ENCODE measurements around the gene FMN2.
A peak's percentile ranks its signal among the peaks of the same experiment; 100 is the strongest.

Gene FMN2

DNA sequence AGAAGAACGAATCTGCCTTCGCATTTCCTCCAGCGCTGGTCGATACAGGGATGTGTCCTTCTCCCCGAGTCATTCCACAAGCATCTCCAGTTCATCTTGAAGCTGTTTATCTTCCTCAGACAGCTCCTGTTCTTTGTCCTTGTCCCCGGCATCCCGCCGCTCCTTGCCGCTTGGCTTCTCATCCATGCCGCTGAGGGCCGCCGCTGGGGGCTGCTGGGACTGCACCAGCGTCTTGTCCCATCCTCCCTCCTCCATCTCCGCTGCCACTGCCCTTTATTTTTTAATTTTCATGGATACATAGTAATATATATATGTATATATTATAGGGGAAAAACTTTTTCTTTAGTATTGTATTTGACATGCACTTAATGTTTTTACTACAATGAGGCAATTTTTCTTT lies 53.4 kb downstream of the FMN2 start:
- no peak for FAIRE-seq

DNA sequence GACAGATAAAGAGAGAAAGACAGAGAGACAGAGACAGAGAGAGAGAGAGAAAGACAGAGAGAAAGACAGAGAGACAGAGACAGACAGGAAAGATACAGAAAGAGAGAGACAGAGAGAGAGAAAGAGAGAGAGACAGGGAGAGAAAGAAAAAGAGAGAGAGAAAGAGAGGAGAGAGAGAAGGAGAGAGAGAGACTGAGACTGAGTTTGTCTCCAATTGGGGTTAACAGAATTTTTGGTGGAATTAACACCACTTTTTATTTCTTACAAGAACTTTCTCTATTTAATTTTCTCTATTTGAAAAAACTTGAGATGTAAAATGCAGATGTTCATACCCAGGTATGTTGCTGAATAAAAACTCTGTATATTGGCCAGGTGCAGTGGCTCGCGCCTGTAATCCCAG lies 56.6 kb downstream of the FMN2 start:
- FAIRE-seq = no peak

DNA sequence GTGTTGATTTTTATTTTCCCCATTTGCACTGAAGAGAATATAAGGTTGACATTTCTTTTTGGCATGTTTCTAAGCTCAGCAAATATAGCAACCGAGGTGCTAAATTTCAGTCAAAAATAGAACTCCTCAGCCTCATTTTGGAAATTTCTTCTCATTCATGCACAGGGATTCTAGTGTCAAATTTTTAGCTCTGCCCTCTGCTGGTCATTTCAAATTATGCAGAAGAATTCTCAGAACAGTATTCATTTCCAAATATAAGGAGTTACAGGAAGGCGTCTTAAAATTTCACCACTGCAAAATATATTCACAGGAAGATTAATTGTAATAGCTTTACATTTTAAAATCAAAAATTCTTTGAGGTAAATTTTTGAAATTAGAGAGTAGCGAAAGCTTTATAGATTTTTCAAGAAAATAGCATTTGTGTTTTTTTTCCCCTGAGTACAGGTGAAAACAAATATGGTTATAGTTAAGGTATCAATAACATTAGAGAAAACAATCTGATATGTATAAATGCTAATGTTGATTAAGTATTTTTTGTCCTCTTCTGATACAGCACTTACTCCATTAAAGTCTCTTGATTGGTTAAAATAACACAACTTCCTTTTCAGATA lies 57.9 kb downstream of the FMN2 start:
- no peak for FAIRE-seq

DNA sequence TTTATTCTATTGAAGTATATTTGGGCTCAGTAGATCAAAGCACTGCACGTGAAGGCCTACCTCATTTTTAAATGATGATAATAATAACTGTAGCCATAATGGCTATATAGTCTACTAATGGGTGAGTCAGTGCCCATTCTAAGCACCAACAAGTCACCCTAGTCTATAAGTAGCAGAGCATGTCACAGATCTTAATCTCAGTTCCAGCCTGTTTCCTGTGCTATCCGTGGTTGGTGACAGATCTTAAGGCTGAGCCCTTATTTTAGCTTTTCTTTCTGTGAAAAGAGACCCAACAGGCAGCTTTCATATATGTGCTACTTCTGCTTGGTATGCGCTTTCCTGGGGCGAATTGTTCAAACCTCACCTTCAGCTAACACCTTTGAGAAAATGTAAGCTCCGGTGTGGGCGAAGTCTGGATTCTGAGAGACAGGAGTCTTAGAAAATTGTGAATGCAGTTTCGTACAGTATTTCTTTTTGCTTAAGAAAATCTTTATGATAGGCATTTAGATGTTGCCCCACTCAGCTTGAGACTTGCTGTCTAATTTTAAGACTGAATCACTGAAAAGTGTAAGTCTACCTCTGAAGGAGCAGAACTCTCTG lies 59.6 kb downstream of the FMN2 start:
- no peak for FAIRE-seq

DNA sequence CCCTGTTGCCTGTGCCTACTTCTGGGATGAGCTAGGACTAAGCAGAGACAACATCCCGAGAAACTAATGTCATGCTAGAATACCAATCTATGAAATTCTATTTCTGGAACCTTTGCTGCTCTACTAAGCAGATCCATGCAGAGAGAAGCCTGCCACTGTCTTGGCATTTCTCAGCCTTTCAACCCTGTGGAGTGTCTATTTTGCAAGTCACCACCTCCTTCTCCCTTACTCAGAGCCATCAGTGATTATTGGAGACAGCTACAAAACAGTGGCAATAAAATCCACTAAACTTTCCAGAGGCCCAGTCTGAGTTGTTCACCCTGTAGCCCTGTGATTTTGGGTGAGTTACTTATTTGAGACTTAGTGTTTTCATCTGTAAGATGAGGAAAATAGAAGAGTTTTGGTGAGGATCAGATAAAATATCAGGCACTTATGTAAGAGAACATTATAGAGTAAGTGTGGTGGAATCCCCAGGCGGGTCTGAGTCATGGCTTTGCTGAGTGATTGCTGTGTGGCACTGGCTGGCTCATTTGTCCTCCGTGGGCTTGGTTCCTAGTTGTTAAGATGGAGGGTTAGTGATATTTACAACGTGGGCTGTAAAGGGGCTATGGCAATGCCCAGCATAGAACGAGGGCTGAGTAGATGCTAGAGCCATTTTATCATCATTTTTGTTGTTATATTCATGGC lies 61.1 kb downstream of the FMN2 start:
- FAIRE-seq = no peak

DNA sequence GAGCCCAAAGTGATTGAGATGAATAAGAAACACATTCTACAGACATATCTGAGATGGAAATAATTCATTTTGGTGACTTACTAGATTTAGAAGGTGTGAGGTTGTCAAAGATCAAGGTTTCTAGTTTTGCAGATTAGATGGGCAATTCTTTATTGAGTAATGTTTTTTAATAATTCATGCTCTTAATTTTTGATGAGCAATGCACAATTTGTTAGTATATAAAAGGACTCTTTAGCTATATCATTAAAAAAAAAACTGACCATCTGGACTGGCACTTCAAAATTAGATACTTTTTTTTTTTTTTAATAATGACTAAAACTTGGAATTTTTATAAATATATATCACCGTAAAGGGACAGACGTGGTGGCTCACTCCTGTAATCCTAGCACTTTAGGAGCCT lies 63.9 kb downstream of the FMN2 start:
- no peak for FAIRE-seq

DNA sequence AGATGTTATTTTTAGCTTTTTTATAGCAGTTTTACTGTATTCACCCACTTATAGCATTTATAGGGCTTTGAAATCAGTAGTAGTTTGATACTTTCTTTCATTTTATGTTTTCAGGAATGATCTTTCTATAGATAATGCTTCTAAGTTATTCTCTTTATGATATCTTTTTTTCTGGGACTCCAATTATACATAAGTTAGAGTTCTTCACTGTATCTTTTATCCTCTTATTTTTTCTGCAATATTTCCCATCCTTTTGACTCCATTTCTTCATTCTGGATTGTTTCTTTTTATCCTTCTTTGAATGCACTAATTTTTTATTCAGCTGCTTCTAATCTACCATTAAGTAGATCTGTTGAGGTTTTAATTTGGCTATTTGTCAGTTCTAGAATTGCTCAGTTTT lies 73.1 kb downstream of the FMN2 start:
- no peak for FAIRE-seq

DNA sequence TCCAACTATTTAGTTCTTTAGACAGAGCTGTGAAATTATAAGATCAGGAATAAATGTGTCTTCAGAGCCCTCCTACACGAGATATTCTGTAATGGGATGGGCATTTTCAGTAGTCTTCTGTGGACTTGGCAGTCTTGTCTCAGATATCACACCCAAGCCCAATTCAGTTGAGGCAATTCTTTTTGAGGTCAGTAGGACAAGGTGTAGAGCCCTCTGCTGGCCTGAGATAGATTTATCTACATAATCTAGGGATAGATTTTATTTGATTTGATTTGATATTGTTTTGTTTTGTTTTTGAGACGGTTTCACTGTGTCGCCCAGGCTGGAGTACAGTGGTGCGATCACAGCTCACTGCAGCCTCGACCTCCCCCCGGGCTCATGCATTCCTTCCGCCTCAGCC lies 77.5 kb downstream of the FMN2 start:
- no peak for FAIRE-seq

DNA sequence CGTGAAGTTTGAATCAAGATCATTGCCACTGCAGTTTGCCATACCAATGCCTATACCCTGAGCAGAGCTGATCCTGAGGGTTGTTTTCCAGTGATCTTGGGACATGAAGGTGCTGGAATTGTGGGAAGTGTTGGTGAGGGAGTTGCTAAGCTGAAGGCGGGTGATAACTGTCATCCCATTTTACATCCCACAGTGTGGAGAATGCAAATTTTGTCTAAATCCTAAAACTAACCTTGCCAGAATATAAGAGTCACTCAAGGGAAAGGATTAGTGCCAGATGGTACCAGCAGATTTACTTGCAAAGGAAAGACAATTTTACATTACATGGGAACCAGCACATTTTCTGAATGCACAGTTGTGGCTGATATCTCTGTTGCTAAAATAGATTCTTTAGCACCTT lies 78.6 kb downstream of the FMN2 start:
- FAIRE-seq = no peak

DNA sequence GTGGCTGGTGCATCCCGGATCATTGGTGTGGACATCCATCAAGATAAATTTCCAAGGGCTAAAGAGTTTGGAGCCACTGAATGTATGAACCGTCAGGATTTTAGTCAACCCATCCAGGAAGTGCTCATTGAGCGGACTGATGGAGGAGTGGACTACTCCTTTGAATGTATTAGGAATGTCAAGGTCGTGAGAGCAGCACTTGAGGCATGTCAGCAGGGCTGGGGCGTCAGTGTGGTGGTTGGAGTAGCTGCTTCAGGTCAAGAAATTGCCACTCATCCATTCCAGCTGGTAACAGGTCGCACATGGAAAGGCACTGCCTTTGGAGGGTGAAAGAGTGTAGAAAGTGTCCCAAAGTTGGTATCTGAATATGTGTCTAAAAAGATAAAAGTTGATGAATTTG lies 79.1 kb downstream of the FMN2 start:
- FAIRE-seq = no peak

GRCh38 chr1:240171907-240172306 lies 80.2 kb downstream of the FMN2 start:
- no peak for FAIRE-seq

GRCh38 chr1:240173836-240174235 lies 82.2 kb downstream of the FMN2 start:
- FAIRE-seq = no peak

- FAIRE-seq = no peak
Measured at GRCh38 chr1:240174734-240175133, 83.1 kb downstream of the FMN2 start.

GRCh38 chr1:240178366-240178765 lies 86.7 kb downstream of the FMN2 start:
- no peak for FAIRE-seq

- peak; percentile 98 for FAIRE-seq
Measured at GRCh38 chr1:240184682-240185081, 93.0 kb downstream of the FMN2 start.

GRCh38 chr1:240188139-240188538 lies 96.5 kb downstream of the FMN2 start:
- FAIRE-seq = no peak

GRCh38 chr1:240189386-240189989 lies 97.8 kb downstream of the FMN2 start:
- FAIRE-seq = no peak

- FAIRE-seq = no peak
Measured at GRCh38 chr1:240190881-240191401, 99.3 kb downstream of the FMN2 start.

DNA sequence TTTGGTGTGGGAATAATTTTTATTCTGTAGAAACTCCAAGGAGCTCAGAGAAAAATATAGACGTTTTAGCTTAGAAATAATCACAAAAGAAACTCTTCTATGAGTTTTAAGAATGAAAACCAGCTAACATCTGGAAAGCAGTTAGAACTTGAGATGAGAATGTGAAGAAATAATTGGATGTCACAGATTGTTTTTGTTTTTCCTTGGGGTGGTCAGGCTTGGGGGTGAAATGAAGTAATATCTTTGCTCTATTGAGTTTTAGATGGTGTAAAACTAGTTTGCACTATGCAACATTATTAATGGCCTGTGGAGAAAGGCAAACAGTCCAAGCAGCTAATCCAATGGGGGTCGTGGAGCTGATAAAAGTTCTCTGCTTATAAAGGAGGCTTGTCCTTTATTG lies 101.2 kb downstream of the FMN2 start:
- no peak for FAIRE-seq

DNA sequence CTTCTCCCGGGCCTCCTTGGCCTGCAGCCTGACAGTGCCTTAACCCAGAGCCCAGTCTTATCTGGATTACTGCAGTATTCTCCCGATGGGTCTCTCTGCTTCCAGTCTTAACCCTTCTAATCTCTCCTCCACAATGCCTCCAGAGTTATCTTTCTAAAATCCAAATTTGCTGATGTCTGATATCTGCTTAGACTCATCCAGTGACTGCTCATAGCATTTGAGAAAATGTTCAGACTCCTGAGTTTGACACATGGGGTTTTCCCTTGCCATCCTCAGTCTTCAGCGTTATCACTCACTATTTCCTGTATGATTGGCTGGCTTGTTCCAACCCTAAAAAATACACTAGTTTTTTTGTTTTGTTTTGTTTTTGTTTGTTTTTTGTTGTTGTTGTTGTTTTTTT lies 102.0 kb downstream of the FMN2 start:
- FAIRE-seq = no peak

DNA sequence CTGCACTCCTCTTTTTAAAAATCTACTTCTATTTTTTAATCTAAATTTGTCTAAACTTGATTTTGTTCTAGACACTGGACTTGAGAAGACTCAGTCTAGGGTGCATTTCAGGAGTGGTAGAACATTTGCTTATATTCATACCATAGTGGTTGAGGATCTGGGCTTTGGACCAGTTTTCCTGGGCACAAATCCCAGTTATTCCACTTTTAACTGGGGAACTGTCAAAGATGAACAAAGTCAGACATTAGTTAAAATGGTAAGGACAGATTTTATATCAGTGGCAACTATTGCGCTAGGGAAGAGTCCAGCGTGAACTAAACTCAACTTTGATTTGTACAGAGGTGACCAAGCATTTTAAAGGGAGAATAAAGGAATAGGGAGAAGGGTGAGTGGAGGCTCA lies 102.4 kb downstream of the FMN2 start:
- FAIRE-seq = no peak

DNA sequence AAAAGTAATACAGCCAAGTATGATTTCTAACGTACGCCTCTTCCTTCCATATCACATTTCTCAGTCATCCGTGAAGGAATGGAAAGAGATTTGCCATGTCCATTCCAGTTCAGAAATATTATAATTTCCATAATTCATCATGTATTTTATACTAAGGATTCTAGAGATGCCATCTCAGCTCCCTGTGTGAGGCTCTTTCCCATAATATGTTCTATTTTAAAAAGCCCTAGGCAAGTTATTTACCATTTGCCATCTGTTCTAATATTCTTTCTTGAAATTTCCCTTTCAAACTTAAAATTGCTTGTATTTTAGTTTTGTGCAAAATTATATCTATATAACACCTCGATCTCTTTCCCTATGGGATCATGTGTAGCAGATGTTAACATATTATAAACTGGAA lies 106.7 kb downstream of the FMN2 start:
- no peak for FAIRE-seq

GRCh38 chr1:240199758-240200645 lies 108.3 kb downstream of the FMN2 start:
- no peak for FAIRE-seq
